Activated CD8-positive, alpha-beta memory T cell treated with anti-CD3 and anti-CD28 coated beads, Interleukin-2, amount 50 U/mL, for 4 hours (primary cell): Measurements from ENCODE around the gene NOX5.
"Not testable (repeated sequence)": the region's sequence is repeated elsewhere in the genome, so short reads cannot be mapped to it uniquely, and the experiment has no call there.

Experiments
- DNase-seq: peaks from one replicate; pipeline ENCODE4 v3.0.0-alpha.2; 2020

Gene NOX5, protein sequence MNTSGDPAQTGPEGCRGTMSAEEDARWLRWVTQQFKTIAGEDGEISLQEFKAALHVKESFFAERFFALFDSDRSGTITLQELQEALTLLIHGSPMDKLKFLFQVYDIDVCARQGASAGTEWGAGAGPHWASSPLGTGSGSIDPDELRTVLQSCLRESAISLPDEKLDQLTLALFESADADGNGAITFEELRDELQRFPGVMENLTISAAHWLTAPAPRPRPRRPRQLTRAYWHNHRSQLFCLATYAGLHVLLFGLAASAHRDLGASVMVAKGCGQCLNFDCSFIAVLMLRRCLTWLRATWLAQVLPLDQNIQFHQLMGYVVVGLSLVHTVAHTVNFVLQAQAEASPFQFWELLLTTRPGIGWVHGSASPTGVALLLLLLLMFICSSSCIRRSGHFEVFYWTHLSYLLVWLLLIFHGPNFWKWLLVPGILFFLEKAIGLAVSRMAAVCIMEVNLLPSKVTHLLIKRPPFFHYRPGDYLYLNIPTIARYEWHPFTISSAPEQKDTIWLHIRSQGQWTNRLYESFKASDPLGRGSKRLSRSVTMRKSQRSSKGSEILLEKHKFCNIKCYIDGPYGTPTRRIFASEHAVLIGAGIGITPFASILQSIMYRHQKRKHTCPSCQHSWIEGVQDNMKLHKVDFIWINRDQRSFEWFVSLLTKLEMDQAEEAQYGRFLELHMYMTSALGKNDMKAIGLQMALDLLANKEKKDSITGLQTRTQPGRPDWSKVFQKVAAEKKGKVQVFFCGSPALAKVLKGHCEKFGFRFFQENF

DNA sequence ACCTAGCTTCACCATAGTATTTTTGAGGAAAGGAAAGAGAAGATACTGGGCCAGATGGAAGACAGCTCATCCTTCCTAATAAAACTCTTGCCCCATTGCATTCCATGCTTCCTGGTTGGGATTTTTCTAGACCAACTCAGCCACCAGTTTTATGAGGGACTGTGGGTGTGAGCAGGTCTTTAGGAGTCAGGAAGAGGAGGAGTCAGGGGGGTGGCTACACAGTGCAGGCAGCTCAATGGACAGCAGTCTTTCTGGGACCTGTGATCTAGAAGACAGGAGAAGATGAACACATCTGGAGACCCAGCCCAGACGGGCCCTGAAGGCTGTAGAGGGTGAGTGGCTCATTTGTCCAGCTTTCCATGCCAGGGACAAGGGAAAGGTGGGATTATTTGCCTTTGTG lies at the start of gene NOX5:
NOX5 (plus strand) TSS at position 242 of the 400 bp plus-strand sequence; CDS start at position 283, 41 bp downstream.
- DNase-seq, result no peak

DNA sequence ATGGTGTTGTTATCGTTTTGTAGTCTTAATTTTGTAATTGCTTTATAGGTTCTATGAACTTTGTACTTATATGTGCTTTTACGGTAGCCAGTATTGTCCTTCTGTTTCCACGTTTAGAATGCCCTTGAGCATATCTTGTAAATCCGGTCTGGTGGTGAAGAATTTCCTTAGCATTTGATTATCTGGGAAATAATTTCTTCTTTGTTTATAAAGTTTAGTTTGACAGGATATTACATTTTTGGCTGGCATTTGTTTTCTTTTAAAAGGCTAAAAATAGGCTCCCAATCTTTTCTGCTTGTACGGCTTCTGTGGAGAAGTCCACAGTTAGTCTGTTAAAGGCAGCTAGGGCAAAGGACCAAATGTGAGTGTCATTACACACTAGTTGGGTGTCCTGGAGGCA lies 47.5 kb upstream of the NOX5 start:
- no peak for DNase-seq

GRCh38 chr15:68967948-68968347 lies 46.5 kb upstream of the NOX5 start:
- DNase-seq, result no peak

DNA sequence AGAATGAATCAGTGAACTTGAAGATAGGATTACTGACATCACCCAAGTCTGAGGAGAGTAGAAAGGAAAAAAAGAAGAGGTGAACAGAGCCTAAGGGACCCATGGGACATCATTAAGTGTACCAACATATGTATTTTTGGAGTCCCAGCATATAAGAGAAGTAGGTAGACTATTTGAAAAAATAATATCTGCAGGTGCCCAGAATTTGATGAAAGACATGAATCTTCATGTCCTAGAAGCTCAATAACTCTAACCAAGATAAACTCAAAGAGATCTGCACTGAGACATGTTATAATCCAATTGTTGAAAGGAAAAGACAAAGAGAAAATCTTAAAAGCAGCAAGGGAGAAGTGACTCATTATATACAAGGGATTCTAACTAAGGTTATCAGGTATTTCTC lies 45.2 kb upstream of the NOX5 start:
- no peak for DNase-seq

GRCh38 chr15:68972201-68973065 lies 42.1 kb upstream of the NOX5 start:
- no peak for DNase-seq

DNA sequence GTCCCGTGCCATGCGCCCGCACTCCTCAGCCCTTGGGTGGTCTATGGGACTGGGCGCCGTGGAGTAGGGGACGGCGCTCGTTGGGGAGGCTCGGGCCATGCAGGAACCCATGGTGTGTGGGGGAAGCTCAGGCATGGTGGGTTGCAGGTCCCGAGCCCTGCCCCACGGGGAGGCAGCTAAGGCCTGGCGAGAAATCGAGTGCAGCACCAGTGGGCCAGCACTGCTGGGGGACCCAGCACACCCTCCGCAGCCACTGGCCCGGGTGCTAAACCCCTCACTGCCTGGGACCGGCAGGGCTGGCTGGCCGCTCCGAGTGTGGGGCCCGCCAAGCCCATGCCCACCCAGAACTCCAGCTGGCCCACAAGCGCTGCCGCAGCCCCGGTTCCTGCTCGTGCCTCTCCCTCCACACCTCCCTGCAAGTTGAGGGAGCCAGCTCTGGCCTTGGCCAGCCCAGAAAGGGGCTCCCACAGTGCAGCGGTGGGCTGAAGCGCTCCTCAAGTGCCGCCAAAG lies 38.8 kb upstream of the NOX5 start:
- DNase-seq, result not testable (repeated sequence)

DNA sequence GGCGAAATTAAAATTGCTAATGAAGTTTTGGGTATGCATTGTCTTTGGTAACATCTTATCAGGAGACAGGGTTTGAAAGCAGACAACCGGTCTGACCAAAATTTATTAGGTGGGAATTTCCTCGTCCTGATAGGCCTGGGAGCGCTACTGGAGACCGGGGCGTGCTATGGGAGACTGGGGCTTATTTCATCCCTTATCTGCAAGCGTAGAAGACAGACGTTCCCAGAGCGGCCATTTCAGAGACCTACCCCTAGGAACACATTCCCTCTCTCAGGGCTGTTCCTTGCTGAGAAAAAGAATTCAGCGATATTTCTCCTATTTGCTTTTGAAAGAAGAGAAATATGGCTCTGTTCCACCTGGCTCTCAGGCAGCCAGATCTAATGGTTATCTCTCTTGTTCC lies 37.1 kb upstream of the NOX5 start:
- DNase-seq, result not testable (repeated sequence)

- no peak for DNase-seq
Measured at GRCh38 chr15:68979006-68979405, 35.5 kb upstream of the NOX5 start.

DNA sequence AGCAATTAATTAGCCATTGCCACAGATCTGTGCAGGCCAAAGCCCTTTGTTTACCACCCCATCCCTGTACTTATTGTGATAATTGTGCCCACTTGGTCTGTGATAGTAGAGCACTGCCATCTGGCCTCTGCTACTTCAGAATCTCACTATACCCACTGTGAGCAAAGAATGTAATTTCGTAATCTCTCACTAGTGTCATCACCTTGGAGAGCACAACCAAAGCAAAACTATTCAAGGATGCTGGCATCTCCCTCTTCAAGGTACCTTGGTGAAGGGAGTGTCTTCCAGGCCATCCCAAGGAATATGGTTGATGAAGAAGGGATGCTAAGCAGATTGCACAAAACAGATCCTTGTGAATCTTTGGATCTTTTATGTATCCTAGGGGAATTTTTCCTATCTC lies 34.7 kb upstream of the NOX5 start:
- no peak for DNase-seq

DNA sequence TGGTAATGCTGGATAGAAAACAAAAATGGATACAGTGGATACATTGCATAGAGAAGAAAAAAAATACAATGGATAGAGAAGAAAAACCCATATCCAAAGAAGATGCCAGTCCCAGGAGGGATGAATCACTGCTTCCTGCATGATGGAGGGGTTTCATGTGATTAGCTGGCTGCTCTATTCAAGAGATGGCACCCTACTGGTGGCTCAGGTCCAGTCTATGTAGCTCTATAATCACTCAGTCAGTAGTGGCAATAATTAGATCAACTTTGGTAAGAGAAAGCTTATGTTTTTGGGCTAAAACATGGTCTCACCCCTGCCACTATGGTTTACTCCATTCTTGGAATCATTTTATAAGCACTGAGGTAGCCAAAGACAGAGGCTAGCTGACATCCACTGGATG lies 33.7 kb upstream of the NOX5 start:
- no peak for DNase-seq

DNA sequence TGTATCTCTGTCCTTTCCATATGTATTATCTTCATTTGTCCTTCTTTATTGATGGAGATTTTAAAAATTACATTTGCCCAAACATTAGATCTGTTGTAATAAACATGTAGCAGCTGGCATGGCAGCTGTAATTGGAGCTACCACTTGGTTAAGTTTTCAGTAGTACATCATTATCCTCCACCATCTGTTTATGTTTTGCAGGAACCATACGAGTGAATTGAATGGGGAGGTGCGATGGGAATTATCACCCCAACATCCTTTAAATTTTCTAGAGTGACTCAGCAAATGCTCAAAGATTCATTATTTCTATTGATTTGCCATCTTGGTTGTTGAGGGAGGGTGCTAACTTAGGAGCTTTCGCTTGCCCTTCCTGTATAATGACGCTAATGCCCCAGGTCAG lies 32.6 kb upstream of the NOX5 start:
- DNase-seq, result no peak

- DNase-seq, result no peak
Measured at GRCh38 chr15:68982976-68983563, 31.4 kb upstream of the NOX5 start.

GRCh38 chr15:68983961-68984481 lies 30.5 kb upstream of the NOX5 start:
- no peak for DNase-seq

GRCh38 chr15:68984586-68984985 lies 29.9 kb upstream of the NOX5 start:
- no peak for DNase-seq

DNA sequence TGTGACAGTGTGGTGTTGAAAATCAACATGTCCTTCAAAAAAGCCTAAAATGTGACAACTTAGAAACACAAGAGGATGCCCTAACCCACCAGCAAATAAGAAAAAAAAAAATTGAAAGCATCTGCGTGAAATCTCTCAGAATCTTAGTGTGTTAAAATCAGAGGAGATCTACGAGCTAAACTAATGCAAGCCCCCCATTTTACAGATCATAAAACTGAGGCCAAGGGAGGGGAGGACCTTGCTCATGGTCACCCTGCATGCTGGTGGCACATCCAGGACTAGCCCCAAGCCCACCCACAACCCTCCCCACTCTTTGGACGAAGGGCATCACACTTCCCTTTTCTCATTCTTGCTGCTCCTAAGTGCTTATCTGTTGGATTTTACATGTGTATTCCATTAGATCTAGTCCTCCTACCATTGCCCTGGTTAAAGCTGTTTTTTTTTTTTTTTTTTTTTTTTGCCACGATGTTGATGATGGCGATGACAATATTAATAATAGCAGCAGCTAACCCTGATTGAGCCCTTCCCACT lies 29.1 kb upstream of the NOX5 start:
- no peak for DNase-seq

DNA sequence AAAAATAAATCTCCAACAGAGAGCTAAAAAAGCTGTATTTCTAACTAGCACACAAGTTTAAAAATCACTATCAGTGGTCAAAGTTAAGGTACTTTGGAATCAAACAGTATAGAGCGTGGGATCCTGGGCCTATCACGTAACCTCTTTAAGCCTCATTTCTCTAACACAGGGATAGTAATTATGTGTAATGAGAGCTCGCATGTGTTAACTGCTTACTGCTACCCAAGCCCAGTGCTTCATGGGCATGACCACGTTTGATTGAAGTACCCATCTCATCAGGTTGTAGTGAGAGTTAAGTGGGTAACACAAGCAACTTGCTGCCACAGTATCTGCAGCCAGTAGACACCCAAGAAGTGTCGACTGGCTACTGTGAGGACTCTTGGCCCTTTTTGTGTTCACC lies 28.2 kb upstream of the NOX5 start:
- DNase-seq, result no peak

DNA sequence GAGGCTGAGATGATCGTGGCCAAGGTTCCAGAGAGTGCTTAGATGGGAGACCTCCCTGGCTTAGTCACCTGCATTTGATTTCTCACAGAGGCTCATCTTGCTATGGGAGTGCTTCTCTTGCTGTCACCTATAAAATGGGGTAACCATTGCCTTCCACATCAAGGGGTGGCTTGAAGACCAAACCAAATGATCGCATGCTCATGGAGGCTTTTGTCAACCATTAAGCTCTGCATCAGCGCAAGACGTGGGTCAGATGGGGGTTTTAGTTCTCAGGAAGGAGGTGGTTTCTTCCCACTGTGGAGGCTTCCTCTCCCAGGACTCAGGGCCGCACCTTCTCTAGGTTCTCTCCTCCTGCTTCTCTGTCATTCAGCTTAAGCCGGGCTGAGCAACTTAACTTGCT lies 27.4 kb upstream of the NOX5 start:
- no peak for DNase-seq

DNA sequence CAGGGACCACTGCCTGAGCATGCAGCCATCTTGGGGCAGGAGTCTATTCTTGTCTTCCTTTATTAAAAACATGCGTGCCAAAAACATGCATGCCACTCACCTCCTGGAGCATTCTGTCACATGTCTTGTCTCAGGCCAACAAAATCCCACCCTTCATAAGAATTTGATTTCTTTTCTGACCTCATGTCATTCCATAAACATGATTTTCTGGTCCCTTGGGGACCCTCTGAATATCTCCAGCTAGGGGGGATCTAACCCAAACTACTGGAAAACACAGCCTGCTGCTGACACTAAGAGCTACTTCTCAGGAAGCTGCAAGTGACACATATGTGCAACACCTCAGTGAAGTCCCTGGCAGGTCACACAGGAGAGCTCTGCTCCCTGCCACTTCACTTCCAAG lies 26.8 kb upstream of the NOX5 start:
- no peak for DNase-seq

DNA sequence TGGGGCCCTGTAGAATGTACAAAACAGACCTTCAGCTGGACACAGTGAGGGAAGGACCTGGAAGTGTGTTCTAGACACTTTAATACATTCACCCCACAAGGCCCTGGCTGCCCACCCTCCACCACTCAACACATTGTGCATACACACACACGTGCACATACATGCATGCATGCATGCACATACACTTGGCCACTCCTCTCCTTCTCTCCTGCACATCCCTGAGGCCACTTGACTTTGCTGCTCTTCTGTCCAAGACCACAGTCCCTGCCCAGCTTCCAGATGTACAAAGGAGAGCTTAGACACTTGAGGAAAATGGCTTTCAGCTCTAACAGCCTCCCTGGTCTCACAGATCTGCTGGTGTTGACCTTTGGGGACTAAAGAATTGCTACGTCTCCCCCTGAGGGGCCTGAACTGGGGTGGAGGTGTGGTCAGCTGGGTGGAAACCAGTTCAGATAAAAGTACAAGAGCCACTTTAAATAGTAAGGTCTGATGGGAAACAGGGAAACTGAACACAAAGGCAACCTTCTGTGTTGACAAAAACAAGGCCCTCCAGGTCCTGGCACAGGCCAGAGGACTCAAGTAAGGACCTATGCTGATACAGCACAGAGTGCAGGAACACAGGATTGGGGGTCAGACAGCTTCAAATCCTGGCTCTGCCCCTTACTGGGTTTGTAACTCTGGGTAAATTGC lies 24.8 kb upstream of the NOX5 start:
- no peak for DNase-seq

GRCh38 chr15:68990231-68990991 lies 24.1 kb upstream of the NOX5 start:
- no peak for DNase-seq

DNA sequence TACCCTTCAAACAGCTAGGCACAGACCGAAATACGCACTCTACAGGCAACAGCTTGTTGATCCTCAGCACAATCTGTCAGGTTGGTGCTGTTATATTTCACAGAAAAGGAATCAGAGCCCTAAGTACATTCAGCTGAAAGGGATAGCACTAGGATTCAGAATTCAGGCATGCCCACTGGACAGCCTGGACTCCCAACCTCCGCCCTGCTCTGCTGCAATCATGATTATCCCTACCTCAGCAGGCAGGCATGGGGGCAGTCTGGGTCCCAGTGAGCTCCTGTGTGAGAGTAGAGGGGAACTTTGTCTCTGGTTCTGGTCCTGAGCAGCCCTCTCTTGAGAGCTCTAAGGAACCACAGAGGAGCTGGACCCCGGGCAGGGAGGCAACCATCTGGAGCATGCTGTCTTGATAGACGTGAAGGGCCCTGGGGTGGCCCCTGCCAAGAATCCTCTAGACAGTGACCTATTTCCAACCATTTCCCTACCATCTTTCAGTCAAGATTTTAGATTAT lies 23.4 kb upstream of the NOX5 start:
- no peak for DNase-seq
